ENCODE data around the gene ARL8B.
A peak's percentile ranks its signal among the peaks of the same experiment; 100 is the strongest.
"Not testable (repeated sequence)": the region's sequence is repeated elsewhere in the genome, so short reads cannot be mapped to it uniquely, and the experiment has no call there.

The ARL8B gene

GRCh38 chr3:5149306-5149880 is 27.3 kb downstream of the ARL8B start:
- no peak for DNase-seq

- DNase-seq: no peak
Measured at GRCh38 chr3:5151586-5151985, 29.5 kb downstream of the ARL8B start.

GRCh38 chr3:5153074-5153473 is 31.0 kb downstream of the ARL8B start:
- no peak for DNase-seq

GRCh38 chr3:5155241-5155640 is 33.1 kb downstream of the ARL8B start:
- no peak for DNase-seq

GRCh38 chr3:5160321-5160720 is 38.2 kb downstream of the ARL8B start:
- DNase-seq: no peak

GRCh38 chr3:5160940-5161858 is 39.1 kb downstream of the ARL8B start:
- DNase-seq: no peak

- DNase-seq: no peak
Measured at GRCh38 chr3:5162102-5162501, 40.0 kb downstream of the ARL8B start.

- DNase-seq: no peak
Measured at GRCh38 chr3:5165698-5166097, 43.6 kb downstream of the ARL8B start.

- no peak for DNase-seq
Measured at GRCh38 chr3:5166846-5167245, 44.8 kb downstream of the ARL8B start.

GRCh38 chr3:5168110-5168509 is 46.0 kb downstream of the ARL8B start:
- DNase-seq: no peak

GRCh38 chr3:5169807-5170206 is 47.7 kb downstream of the ARL8B start:
- no peak for DNase-seq

- no peak for DNase-seq
Measured at GRCh38 chr3:5170975-5171374, 48.9 kb downstream of the ARL8B start.

GRCh38 chr3:5172018-5172417 is 49.9 kb downstream of the ARL8B start:
- no peak for DNase-seq

- not testable (repeated sequence) for DNase-seq
Measured at GRCh38 chr3:5179036-5179435, 56.9 kb downstream of the ARL8B start.

GRCh38 chr3:5181469-5182141 is 59.5 kb downstream of the ARL8B start:
- no peak for DNase-seq

GRCh38 chr3:5183714-5184113 is 61.6 kb downstream of the ARL8B start:
- not testable (repeated sequence) for DNase-seq

- DNase-seq: no peak
Measured at GRCh38 chr3:5184499-5184898, 62.4 kb downstream of the ARL8B start.

GRCh38 chr3:5185093-5185673 is 63.1 kb downstream of the ARL8B start:
- no peak for DNase-seq

GRCh38 chr3:5186089-5186857 is 64.2 kb downstream of the ARL8B start:
- DNase-seq: no peak

- DNase-seq: no peak
Measured at GRCh38 chr3:5186858-5187155, 64.7 kb downstream of the ARL8B start.

GRCh38 chr3:5187156-5187919 is 65.2 kb downstream of the ARL8B start, which contains the start of gene EDEM1:
Gene EDEM1 (plus strand): TSS chr3:5187707. CDS start chr3:5187806, 99 bp downstream.
- DNase-seq: peak; percentile 82

GRCh38 chr3:5187920-5188418 is 65.9 kb downstream of the ARL8B start:
- peak; percentile 37 for DNase-seq

Measured in effector CD4-positive, alpha-beta T cell (primary cell).